KG1 (cell line): ENCODE data around the gene ASB14.
A peak's percentile ranks its signal among the peaks of the same experiment; 100 is the strongest.

Source experiments
- DNase-seq: peaks from one replicate; lab custom pipeline; 2025; lab: John Stamatoyannopoulos, UW

Gene ASB14

DNA sequence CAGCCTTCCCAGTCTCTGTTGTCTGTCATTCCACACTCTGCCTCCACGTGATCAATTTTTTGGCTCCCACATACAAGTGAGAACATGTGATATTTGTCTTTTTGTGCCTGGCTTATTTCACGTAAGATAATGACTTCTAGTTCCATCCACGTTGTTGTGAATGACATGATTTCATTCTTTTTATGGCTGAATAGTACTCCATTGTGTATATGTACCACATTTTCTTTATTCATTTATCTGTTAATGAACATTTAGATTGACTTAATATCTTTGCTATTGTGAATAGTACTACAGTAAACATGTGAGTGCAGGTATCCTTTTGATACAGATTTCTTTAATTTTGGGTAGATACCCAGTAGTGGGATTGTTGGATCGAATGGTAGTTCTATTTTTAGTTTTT lies 31.4 kb downstream of the ASB14 start:
- no peak for DNase-seq

DNA sequence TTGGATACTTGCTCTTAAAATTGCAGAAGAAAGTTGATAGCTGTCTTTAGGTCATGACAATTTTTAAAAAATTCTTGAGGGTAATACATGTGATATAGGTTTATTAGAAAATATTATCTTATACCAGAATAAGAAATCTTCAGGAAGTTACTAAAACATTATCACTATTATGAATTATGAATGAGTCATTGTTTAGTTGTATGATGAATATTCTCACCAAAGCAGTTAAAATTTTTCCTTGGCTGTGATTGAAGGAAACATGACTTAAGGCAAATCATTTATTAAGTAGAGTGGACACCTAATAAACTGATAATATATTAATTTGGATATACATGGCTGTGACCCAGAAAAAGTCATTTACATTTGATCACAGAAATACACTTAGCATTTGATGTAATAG lies 34.8 kb downstream of the ASB14 start:
- DNase-seq, result no peak

GRCh38 chr3:57256844-57257243 lies 35.6 kb downstream of the ASB14 start:
- no peak for DNase-seq

- no peak for DNase-seq
These were observed 40.1 kb downstream of the ASB14 start for GRCh38 chr3:57252404-57252803.

- DNase-seq, result no peak
These were observed 47.5 kb downstream of the ASB14 start for GRCh38 chr3:57244946-57245345.

GRCh38 chr3:57234613-57235575 lies 57.6 kb downstream of the ASB14 start:
- DNase-seq, result no peak

DNA sequence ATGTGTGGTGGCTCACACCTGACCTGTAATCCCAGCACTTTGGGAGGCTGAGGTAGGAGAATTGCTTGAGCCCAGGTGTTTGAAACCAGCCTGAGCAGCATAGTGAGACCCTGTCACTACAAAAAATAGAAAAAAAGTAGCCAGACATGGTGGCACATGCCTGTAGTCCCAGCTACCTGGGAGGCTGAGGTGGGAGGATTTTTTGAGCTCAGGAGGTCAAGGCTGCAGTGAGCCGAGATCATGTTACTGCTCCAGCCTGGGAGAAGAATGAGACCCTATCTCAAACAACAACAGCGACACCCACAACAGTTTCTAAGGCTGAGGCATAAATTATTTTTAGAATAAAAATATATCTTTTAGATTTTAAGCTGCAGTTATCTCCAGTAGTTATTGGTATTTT lies 58.7 kb downstream of the ASB14 start:
- DNase-seq, result no peak

DNA sequence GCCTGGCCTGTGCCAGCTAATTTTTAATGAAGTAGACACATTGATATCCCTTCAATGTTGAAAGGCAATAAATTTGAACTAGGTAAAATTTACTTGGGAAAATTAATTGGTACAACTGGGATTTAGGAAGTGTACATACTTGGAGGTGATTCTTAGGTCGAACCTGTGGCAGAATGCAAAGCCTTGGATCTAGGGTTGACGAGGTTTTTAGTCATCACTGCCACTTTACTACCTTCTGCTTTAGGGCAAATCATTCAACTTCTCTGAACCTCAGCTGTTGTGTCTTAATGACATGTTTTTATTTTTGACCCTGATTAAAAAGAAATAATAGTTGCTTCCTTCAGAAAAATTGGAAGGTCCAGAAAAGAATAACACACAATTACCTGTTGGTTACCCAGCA lies 62.5 kb downstream of the ASB14 start:
- DNase-seq, result no peak

- DNase-seq, result no peak
These were observed 64.3 kb downstream of the ASB14 start for GRCh38 chr3:57227930-57228751.

DNA sequence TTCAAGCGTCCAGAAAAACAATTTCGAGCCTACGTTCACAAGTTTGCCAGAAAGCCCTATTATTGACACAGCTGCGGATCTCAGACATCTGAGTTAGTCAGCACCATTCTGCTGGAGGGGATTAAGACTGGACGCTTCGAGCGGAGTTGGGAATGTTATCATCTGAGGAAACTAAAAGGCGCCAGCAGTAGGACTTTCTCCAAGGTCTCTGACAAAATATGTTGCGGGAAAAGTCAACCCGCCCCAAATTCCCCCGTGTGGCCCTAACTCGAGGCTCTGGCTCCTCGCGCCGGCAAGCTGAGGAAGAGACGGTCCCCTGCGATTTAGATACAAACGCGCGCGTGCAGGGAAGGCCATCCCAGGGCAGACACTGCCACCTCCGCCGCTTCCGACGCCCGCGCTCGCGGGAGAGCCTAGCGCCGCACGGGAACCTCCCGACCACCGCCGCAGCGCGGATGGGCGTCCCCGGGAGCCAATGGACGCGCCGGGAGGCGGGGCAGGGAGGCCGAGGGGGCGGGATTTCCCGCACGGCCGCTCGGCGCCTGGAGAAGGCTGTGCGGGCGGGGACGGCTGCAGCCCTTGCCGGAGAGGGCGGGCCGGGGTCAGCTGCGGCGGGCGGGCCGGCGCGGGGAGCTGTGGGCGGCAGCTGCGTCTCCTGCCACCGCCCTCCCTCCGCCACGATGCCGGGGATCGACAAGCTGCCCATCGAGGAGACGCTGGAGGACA lies 65.1 kb downstream of the ASB14 start, which contains the start of gene APPL1:
APPL1 (plus strand) TSS at position 526 of the 726 bp plus-strand sequence; CDS start at position 681, 155 bp downstream.
- peak; percentile 90 for DNase-seq

DNA sequence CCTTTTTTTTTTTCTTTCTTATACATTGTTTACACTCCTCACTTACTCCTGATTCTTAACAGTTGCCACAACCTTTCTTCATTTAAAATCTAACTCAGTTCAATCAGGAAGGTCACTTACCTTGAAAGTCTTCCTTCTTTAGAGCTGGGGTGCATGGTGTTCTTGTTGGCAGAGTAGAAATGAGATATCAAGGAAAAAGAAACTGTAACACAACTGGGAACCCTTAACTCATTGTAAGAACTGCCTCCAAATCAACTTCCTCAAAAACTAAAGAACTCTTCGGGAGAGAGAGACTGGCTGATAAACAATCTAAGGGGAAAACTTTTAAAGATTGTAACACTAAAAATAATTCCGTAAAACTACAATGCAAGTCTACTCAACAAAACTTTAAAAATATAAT lies 66.3 kb downstream of the ASB14 start:
- peak; percentile 11 for DNase-seq

- DNase-seq, result no peak
These were observed 67.6 kb downstream of the ASB14 start for GRCh38 chr3:57224856-57225255.

DNA sequence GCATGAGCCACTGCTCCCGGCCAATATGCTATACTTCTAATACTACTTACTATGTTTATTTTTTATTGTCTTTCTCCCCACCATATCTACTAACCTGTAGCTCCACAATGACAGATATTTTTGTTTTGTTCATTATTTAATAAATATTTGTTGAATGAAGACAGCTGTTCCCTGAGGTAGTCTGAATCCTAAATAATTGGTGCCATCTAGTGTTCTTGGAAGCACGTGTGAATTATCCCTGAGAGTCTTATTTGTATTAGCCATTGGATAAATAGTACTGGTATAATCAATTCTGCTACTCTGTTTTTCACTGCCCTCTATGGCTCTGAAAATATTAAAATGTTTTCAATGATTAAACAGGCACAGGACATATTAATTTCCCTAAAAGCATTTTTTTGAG lies 70.6 kb downstream of the ASB14 start:
- DNase-seq, result no peak
